Activated T-cell treated with anti-CD3 and anti-CD28 coated beads, Interleukin-2, amount 50 U/mL, for 24 hours (primary cell): ENCODE data around the gene RALY.
A peak's percentile ranks its signal among the peaks of the same experiment; 100 is the strongest.

Source experiments
- DNase-seq: peaks from one replicate; pipeline ENCODE4 v3.0.0-alpha.2; 2020
- H3K27ac Mint-ChIP-seq: 2 replicates; pipeline ENCODE4 v1.8.0; 2020; ENCODE audit warnings: mild to moderate bottlenecking, mixed read lengths
- H3K27me3 Mint-ChIP-seq: 2 replicates; pipeline ENCODE4 v1.8.0; 2020; ENCODE audit warnings: mixed read lengths
- H3K36me3 Mint-ChIP-seq: 2 replicates; pipeline ENCODE4 v1.8.0; 2020; ENCODE audit warnings: low read depth, mixed read lengths
- H3K4me1 Mint-ChIP-seq: 2 replicates; pipeline ENCODE4 v1.8.0; 2020; ENCODE audit warnings: low read depth, mixed read lengths
- H3K4me3 Mint-ChIP-seq: 2 replicates; pipeline ENCODE4 v1.8.0; 2020; ENCODE audit warnings: mild to moderate bottlenecking, moderate library complexity, mixed read lengths
- H3K9me3 Mint-ChIP-seq: 2 replicates; pipeline ENCODE4 v1.8.0; 2020; ENCODE audit warnings: mixed read lengths

The RALY gene

GRCh38 chr20:34096699-34097444 is 103.2 kb downstream of the RALY start:
- Mint-ChIP-seq H3K4me3 (no peak overlapping the region), H3K27ac (peak overlapping the region; percentile 68), H3K36me3 (peaks cover 99% of the 10 kb centered on the region), H3K27me3 (no peaks in the 10 kb centered on the region), H3K4me1 (peaks cover 36% of the 10 kb centered on the region), H3K9me3 (no peaks in the 10 kb centered on the region)
- DNase-seq: no peak

GRCh38 chr20:34098570-34098969 is 104.9 kb downstream of the RALY start:
- no peak for DNase-seq
- Mint-ChIP-seq H3K4me3 (no peak overlapping the region), H3K9me3 (no peaks in the 10 kb centered on the region), H3K27ac (peak overlapping the region; percentile 77), H3K4me1 (peaks cover 46% of the 10 kb centered on the region), H3K27me3 (no peaks in the 10 kb centered on the region), H3K36me3 (peaks cover 99% of the 10 kb centered on the region)

- Mint-ChIP-seq H3K4me3 (no peak overlapping the region), H3K4me1 (peaks cover 52% of the 10 kb centered on the region), H3K27me3 (no peaks in the 10 kb centered on the region), H3K27ac (peak overlapping the region; percentile 77), H3K36me3 (peaks cover 100% of the 10 kb centered on the region), H3K9me3 (no peaks in the 10 kb centered on the region)
- DNase-seq: no peak
Measured at GRCh38 chr20:34099675-34100074, 106.0 kb downstream of the RALY start.

- Mint-ChIP-seq H3K36me3 (peaks cover 100% of the 10 kb centered on the region), H3K4me3 (no peak overlapping the region), H3K9me3 (no peaks in the 10 kb centered on the region), H3K27ac (peak overlapping the region; percentile 85), H3K4me1 (peaks cover 61% of the 10 kb centered on the region), H3K27me3 (no peaks in the 10 kb centered on the region)
- DNase-seq: no peak
Measured at GRCh38 chr20:34100576-34100975, 106.9 kb downstream of the RALY start.

GRCh38 chr20:34102342-34102741 is 108.6 kb downstream of the RALY start:
- Mint-ChIP-seq H3K27me3 (no peaks in the 10 kb centered on the region), H3K36me3 (peaks cover 100% of the 10 kb centered on the region), H3K4me1 (peaks cover 70% of the 10 kb centered on the region), H3K27ac (peak overlapping the region; percentile 85), H3K4me3 (no peak overlapping the region), H3K9me3 (no peaks in the 10 kb centered on the region)
- no peak for DNase-seq

GRCh38 chr20:34104059-34104458 is 110.3 kb downstream of the RALY start:
- Mint-ChIP-seq H3K27me3 (no peaks in the 10 kb centered on the region), H3K27ac (peak overlapping the region; percentile 85), H3K36me3 (peaks cover 100% of the 10 kb centered on the region), H3K4me1 (peaks cover 84% of the 10 kb centered on the region), H3K4me3 (no peak overlapping the region), H3K9me3 (no peaks in the 10 kb centered on the region)
- DNase-seq: no peak

GRCh38 chr20:34105978-34106675 is 112.4 kb downstream of the RALY start:
- Mint-ChIP-seq H3K4me1 (peaks cover 89% of the 10 kb centered on the region), H3K9me3 (no peaks in the 10 kb centered on the region), H3K27ac (peak overlapping the region; percentile 94), H3K4me3 (no peak overlapping the region), H3K27me3 (no peaks in the 10 kb centered on the region), H3K36me3 (peaks cover 100% of the 10 kb centered on the region)
- no peak for DNase-seq

- H3K4me1 Mint-ChIP-seq: peaks cover 71% of the 10 kb centered on the region
- H3K9me3 Mint-ChIP-seq: no peaks in the 10 kb centered on the region
- no peak for DNase-seq
- H3K27ac Mint-ChIP-seq: peak overlapping the region; percentile 94
- peak overlapping the region; percentile 90 for H3K4me3 Mint-ChIP-seq
- H3K36me3 Mint-ChIP-seq: peaks cover 85% of the 10 kb centered on the region
- no peaks in the 10 kb centered on the region for H3K27me3 Mint-ChIP-seq
Measured at GRCh38 chr20:34108616-34109174, 115.0 kb downstream of the RALY start.

- Mint-ChIP-seq H3K27me3 (no peaks in the 10 kb centered on the region), H3K4me3 (peak overlapping the region; percentile 90), H3K27ac (peak overlapping the region; percentile 94), H3K9me3 (no peaks in the 10 kb centered on the region), H3K4me1 (peaks cover 65% of the 10 kb centered on the region), H3K36me3 (peaks cover 77% of the 10 kb centered on the region)
- no peak for DNase-seq
Measured at GRCh38 chr20:34109442-34109841, 115.7 kb downstream of the RALY start.

- H3K9me3 Mint-ChIP-seq: no peaks in the 10 kb centered on the region
- H3K27me3 Mint-ChIP-seq: no peaks in the 10 kb centered on the region
- peak overlapping the region; percentile 90 for H3K4me3 Mint-ChIP-seq
- no peak for DNase-seq
- peaks cover 58% of the 10 kb centered on the region for H3K4me1 Mint-ChIP-seq
- H3K36me3 Mint-ChIP-seq: peaks cover 70% of the 10 kb centered on the region
- H3K27ac Mint-ChIP-seq: peak overlapping the region; percentile 99
Measured at GRCh38 chr20:34110025-34110744, 116.5 kb downstream of the RALY start.

GRCh38 chr20:34110745-34111641 is 117.3 kb downstream of the RALY start:
- Mint-ChIP-seq H3K36me3 (peaks cover 62% of the 10 kb centered on the region), H3K4me3 (peak overlapping the region; percentile 90), H3K9me3 (no peaks in the 10 kb centered on the region), H3K27ac (peak overlapping the region; percentile 99), H3K27me3 (no peaks in the 10 kb centered on the region), H3K4me1 (peaks cover 50% of the 10 kb centered on the region)
- DNase-seq: no peak

- Mint-ChIP-seq H3K36me3 (peaks cover 52% of the 10 kb centered on the region), H3K4me1 (peaks cover 41% of the 10 kb centered on the region), H3K27me3 (no peaks in the 10 kb centered on the region), H3K27ac (peak within 1 kb of the TSS; percentile 99), H3K4me3 (peak within 1 kb of the TSS; percentile 90), H3K9me3 (no peaks in the 10 kb centered on the region)
- DNase-seq: peak; percentile 93
Measured at GRCh38 chr20:34111702-34112599, 118.2 kb downstream of the RALY start, which contains the start of gene EIF2S2. Gene EIF2S2, minus strand, starts transcription at chr20:34112243. Its CDS starts 133 bp downstream, at chr20:34112110.

GRCh38 chr20:34112600-34113101 is 118.9 kb downstream of the RALY start:
- peak overlapping the region; percentile 90 for H3K4me3 Mint-ChIP-seq
- no peak for DNase-seq
- no peaks in the 10 kb centered on the region for H3K27me3 Mint-ChIP-seq
- peaks cover 35% of the 10 kb centered on the region for H3K4me1 Mint-ChIP-seq
- H3K36me3 Mint-ChIP-seq: peaks cover 45% of the 10 kb centered on the region
- no peaks in the 10 kb centered on the region for H3K9me3 Mint-ChIP-seq
- H3K27ac Mint-ChIP-seq: peak overlapping the region; percentile 99
